ENCODE results near the gene SRSF10.

Gene SRSF10

DNA sequence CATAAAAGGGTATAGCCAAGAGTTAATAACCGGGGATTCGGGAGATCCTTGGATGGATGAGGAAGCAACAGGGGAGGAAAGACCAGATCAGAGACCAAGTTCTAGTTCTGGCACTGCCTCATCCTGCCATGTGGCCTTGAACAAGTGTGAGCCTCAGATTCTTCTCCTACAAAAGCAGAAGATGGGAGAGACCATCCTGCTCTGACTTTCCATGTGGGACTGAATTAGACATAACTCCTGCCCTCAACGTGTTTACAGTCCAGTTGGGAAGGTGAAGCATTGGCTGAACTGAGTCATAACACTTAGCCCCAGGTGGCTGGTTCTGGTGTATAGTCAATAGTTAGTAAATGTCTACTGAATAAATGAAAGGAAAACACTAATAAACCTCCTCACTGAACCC is 54.8 kb downstream of the SRSF10 start:
- H3K9me3 ChIP-seq (ENCODE audit: low read length) = no peaks in the 10 kb centered on the region
- no peak overlapping the region for H2AFZ ChIP-seq (ENCODE audit: low read length)
- H3F3A ChIP-seq (ENCODE audit: insufficient read depth, low read length) = no peaks in the 10 kb centered on the region
- TF ChIP-seq EZH2 (IDR thresholded peaks at IDR 0.05; ENCODE audit: borderline replicate concordance, low read length) (no peak), CTCF (IDR thresholded peaks at IDR 0.05; ENCODE audit: low read length) (no peak)
- H3K9ac ChIP-seq (ENCODE audit: low read length) = no peak overlapping the region
- peaks cover 4% of the 10 kb centered on the region for H3K4me1 ChIP-seq (ENCODE audit: insufficient read depth, low read length, severe bottlenecking)
- H3K79me2 ChIP-seq (ENCODE audit: insufficient read depth, low read length) = no peaks in the 10 kb centered on the region
- no peak overlapping the region for H3K4me3 ChIP-seq (ENCODE audit: low read depth, low read length, poor library complexity, severe bottlenecking)
- no peak overlapping the region for H3K27ac ChIP-seq (ENCODE audit: low read depth, low read length, poor library complexity, severe bottlenecking)
- no peaks in the 10 kb centered on the region for H4K20me1 ChIP-seq (ENCODE audit: insufficient read depth, low read length)
- H3K4me2 ChIP-seq (ENCODE audit: low read length) = no peak overlapping the region
- H3K27me3 ChIP-seq (ENCODE audit: insufficient read depth, low read length) = peaks cover under 1% of the 10 kb centered on the region; the same call in 1 of the 2 replicates
- H3K36me3 ChIP-seq (ENCODE audit: insufficient read depth, low read length) = no peaks in the 10 kb centered on the region
- H3K9me2 ChIP-seq (ENCODE audit: low read depth, low read length) = no peaks in the 10 kb centered on the region

GRCh38 chr1:23924601-23925000 is 55.5 kb downstream of the SRSF10 start:
- no peaks in the 10 kb centered on the region; the same call in 1 of the 2 replicates for H3K27me3 ChIP-seq (ENCODE audit: insufficient read depth, low read length)
- H3K27ac ChIP-seq (ENCODE audit: low read depth, low read length, poor library complexity, severe bottlenecking) = no peak overlapping the region
- no peaks in the 10 kb centered on the region for H3K9me2 ChIP-seq (ENCODE audit: low read depth, low read length)
- H3K36me3 ChIP-seq (ENCODE audit: insufficient read depth, low read length) = no peaks in the 10 kb centered on the region
- H3K9me3 ChIP-seq (ENCODE audit: low read length) = no peaks in the 10 kb centered on the region
- H2AFZ ChIP-seq (ENCODE audit: low read length) = no peak overlapping the region
- H4K20me1 ChIP-seq (ENCODE audit: insufficient read depth, low read length) = no peaks in the 10 kb centered on the region
- H3K4me1 ChIP-seq (ENCODE audit: insufficient read depth, low read length, severe bottlenecking) = peaks cover 11% of the 10 kb centered on the region
- H3K79me2 ChIP-seq (ENCODE audit: insufficient read depth, low read length) = no peaks in the 10 kb centered on the region
- no peak overlapping the region for H3K9ac ChIP-seq (ENCODE audit: low read length)
- no peak overlapping the region for H3K4me2 ChIP-seq (ENCODE audit: low read length)
- no peak overlapping the region for H3K4me3 ChIP-seq (ENCODE audit: low read depth, low read length, poor library complexity, severe bottlenecking)
- H3F3A ChIP-seq (ENCODE audit: insufficient read depth, low read length) = no peaks in the 10 kb centered on the region
- TF ChIP-seq CTCF (IDR thresholded peaks at IDR 0.05; ENCODE audit: low read length) (no peak), EZH2 (IDR thresholded peaks at IDR 0.05; ENCODE audit: borderline replicate concordance, low read length) (no peak)

DNA sequence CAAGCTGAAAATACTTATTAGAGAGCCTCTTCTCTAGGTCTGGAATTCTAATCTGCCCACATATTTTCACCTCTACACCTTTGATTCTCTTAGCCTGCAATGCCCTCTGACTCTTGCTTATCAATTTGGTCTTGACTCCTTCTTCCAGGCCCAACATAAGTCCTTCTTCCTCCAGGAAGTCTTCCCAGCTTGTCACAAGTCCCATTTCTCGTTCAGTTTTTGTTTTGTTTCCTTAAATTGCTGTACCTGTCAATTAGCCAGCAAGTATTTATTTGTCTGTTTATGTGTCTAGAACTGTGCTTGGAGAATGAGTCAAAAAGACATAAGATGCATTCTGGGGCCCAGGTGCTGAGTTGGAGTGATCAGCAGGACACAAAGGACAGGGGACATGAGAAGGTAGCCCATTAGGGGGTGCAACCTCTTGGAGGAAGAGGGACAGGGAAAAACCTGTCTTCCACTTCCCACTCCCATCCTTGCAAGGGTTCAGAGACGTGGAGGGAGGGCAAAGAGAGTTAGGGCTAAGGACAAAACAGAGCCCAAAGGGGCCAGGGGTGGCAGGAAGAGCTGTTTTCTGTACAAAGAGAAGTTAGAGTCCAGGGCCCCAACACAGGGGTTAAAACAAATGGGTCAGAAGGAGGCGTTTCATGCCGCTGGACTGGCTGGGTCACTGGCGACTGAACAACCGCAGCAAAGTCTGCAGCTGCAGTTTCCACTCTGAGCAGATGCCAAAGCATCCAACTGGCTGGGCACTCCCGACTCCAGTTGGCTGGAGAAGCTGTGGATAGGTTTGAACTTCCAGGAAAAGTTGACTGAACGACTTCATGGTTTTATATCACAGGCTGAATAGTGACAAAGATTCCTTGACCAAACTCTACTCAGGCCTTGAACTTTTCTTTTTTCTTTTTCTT is 56.3 kb downstream of the SRSF10 start:
- no peak overlapping the region for H3K27ac ChIP-seq (ENCODE audit: low read depth, low read length, poor library complexity, severe bottlenecking)
- no peaks in the 10 kb centered on the region for H3F3A ChIP-seq (ENCODE audit: insufficient read depth, low read length)
- no peaks in the 10 kb centered on the region for H3K79me2 ChIP-seq (ENCODE audit: insufficient read depth, low read length)
- no peak overlapping the region for H3K4me2 ChIP-seq (ENCODE audit: low read length)
- no peak overlapping the region for H3K4me3 ChIP-seq (ENCODE audit: low read depth, low read length, poor library complexity, severe bottlenecking)
- H3K4me1 ChIP-seq (ENCODE audit: insufficient read depth, low read length, severe bottlenecking) = peaks cover 18% of the 10 kb centered on the region
- H4K20me1 ChIP-seq (ENCODE audit: insufficient read depth, low read length) = no peaks in the 10 kb centered on the region
- H2AFZ ChIP-seq (ENCODE audit: low read length) = no peak overlapping the region
- no peaks in the 10 kb centered on the region; the same call in 1 of the 2 replicates for H3K27me3 ChIP-seq (ENCODE audit: insufficient read depth, low read length)
- no peaks in the 10 kb centered on the region for H3K9me3 ChIP-seq (ENCODE audit: low read length)
- no peaks in the 10 kb centered on the region for H3K36me3 ChIP-seq (ENCODE audit: insufficient read depth, low read length)
- TF ChIP-seq CTCF (IDR thresholded peaks at IDR 0.05; ENCODE audit: low read length) (no peak), EZH2 (IDR thresholded peaks at IDR 0.05; ENCODE audit: borderline replicate concordance, low read length) (no peak)
- no peak overlapping the region for H3K9ac ChIP-seq (ENCODE audit: low read length)
- no peaks in the 10 kb centered on the region for H3K9me2 ChIP-seq (ENCODE audit: low read depth, low read length)
